ENCODE results near the gene RSPH1.

DNA sequence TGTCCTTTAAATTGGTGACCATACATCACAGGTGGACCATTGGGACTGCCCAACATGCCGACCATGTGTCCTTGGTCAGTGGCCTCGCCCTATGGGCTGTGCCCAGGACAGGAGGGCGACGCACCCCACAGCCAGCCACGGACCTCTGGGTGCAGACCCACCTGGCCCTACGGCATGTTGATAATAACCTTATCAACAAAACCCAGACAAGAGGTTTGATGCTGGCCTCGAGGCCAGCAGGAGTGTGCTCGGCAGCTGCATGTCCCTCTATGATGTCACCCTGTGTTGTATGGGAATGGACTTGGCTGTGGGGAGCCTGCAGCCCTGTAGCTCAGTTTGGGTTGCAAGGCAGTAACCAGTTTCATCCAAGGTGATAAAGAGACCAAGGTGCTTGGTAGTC, 49.7 kb upstream of the RSPH1 start:
- TF ChIP-seq, protein P1, sequence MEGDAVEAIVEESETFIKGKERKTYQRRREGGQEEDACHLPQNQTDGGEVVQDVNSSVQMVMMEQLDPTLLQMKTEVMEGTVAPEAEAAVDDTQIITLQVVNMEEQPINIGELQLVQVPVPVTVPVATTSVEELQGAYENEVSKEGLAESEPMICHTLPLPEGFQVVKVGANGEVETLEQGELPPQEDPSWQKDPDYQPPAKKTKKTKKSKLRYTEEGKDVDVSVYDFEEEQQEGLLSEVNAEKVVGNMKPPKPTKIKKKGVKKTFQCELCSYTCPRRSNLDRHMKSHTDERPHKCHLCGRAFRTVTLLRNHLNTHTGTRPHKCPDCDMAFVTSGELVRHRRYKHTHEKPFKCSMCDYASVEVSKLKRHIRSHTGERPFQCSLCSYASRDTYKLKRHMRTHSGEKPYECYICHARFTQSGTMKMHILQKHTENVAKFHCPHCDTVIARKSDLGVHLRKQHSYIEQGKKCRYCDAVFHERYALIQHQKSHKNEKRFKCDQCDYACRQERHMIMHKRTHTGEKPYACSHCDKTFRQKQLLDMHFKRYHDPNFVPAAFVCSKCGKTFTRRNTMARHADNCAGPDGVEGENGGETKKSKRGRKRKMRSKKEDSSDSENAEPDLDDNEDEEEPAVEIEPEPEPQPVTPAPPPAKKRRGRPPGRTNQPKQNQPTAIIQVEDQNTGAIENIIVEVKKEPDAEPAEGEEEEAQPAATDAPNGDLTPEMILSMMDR (conservative IDR thresholded peaks at IDR 0.05): no peak
- TF ChIP-seq ZFX (IDR thresholded peaks at IDR 0.05): no peak

Measured in C4-2B (cell line).